HCT116 (cell line): ENCODE measurements around the gene CTNNA1.

ENCODE experiments used
- CEBPB ChIP-seq: IDR thresholded peaks from 2 replicates; pipeline ENCODE4 v1.6.1; 2012; ENCODE audit warnings: low read depth
- CTCF ChIP-seq, 3 experiments: fragments of 200-600 bp in 1 of 3; sonication (generic) in 1 of 3; IDR thresholded peaks in 2 of 3; conservative IDR thresholded peaks in 1 of 3; 2 replicates each; pipeline ENCODE4 v1.5.1; 2012 to 2017; ENCODE audit warnings: low read depth in 2 of 3, low read length in 2 of 3, antibody characterized with exemption in 1 of 3, borderline replicate concordance in 1 of 3, control low read depth in 1 of 3, mild to moderate bottlenecking in 1 of 3, mixed read lengths in 1 of 3, mixed run types in 1 of 3, moderate library complexity in 1 of 3; ENCODE audit not compliant: insufficient read depth in 1 of 3
- EGR1 ChIP-seq: IDR thresholded peaks from 2 replicates; pipeline ENCODE4 v1.6.1; 2012; ENCODE audit warnings: low read depth
- EZH2 ChIP-seq: fragments of 200-600 bp; sonication (generic); IDR thresholded peaks from 2 replicates; pipeline ENCODE4 v1.6.1; 2017; ENCODE audit warnings: antibody characterized with exemption, mixed run types
- FOSL1 ChIP-seq: IDR thresholded peaks from 2 replicates; pipeline ENCODE4 v1.6.1; 2012; ENCODE audit warnings: low read depth
- JUND ChIP-seq: IDR thresholded peaks from 2 replicates; pipeline ENCODE4 v1.6.1; 2012
- POLR2AphosphoS5 ChIP-seq: IDR thresholded peaks from 2 replicates; pipeline ENCODE4 v1.6.1; 2011; ENCODE audit warnings: mild to moderate bottlenecking, low read depth, low read length, moderate library complexity
- RAD21 ChIP-seq: IDR thresholded peaks from 2 replicates; pipeline ENCODE4 v1.6.1; 2012; ENCODE audit warnings: low read depth, mild to moderate bottlenecking
- SP1 ChIP-seq: IDR thresholded peaks from 2 replicates; pipeline ENCODE4 v1.6.1; 2012; ENCODE audit warnings: low read depth
- TCF7L2 ChIP-seq: IDR thresholded peaks from 2 replicates; pipeline ENCODE4 v1.7.0; 2011; ENCODE audit warnings: borderline replicate concordance, inconsistent platforms; ENCODE audit not compliant: insufficient read depth, insufficient read length; ENCODE audit errors: extremely low read depth
- ZFX ChIP-seq: fragments of 450-650 bp; IDR thresholded peaks from 2 replicates; pipeline ENCODE4 v1.6.1; 2017

- TF ChIP-seq EZH2: no peak
- no peak for TF ChIP-seq CTCF (IDR thresholded peaks at IDR 0.05 in 2 of 3, conservative IDR thresholded peaks at IDR 0.05 in 1 of 3; ENCODE audit: borderline replicate concordance in 1 of 3, insufficient read depth in 1 of 3, low read depth in 2 of 3, low read length in 2 of 3)
- no peak for TF ChIP-seq JUND
- TF ChIP-seq EGR1: no peak
- no peak for TF ChIP-seq RAD21
- TF ChIP-seq TCF7L2: no peak
- TF ChIP-seq CEBPB: no peak
- TF ChIP-seq ZFX: no peak
- TF ChIP-seq POLR2AphosphoS5: no peak
- TF ChIP-seq FOSL1: no peak
- no peak for TF ChIP-seq SP1
Observed at GRCh38 chr5:138719811-138720210, 33.4 kb upstream of the CTNNA1 start.
